ENCODE results near the gene FOLR3.
"Not testable (repeated sequence)": the region's sequence is repeated elsewhere in the genome, so short reads cannot be mapped to it uniquely, and the experiment has no call there.

The FOLR3 gene

GRCh38 chr11:72160319-72160718 is 24.8 kb downstream of the FOLR3 start:
- Mint-ChIP-seq H3K9me3 (peaks cover 4% of the 10 kb centered on the region), H3K36me3 (ENCODE audit: low read depth) (no peaks in the 10 kb centered on the region), H3K4me3 (no peak overlapping the region), H3K27me3 (ENCODE audit: low read depth) (peaks cover 9% of the 10 kb centered on the region), H3K4me1 (no peaks in the 10 kb centered on the region), H3K27ac (no peak overlapping the region)
- no peak for TF ChIP-seq CTCF (IDR thresholded peaks at IDR 0.05; ENCODE audit: unreplicated experiment in 3 of 3)

- Mint-ChIP-seq H3K27me3 (ENCODE audit: low read depth) (peaks cover 9% of the 10 kb centered on the region), H3K27ac (no peak overlapping the region), H3K4me1 (no peaks in the 10 kb centered on the region), H3K36me3 (ENCODE audit: low read depth) (no peaks in the 10 kb centered on the region), H3K4me3 (no peak overlapping the region), H3K9me3 (peaks cover 4% of the 10 kb centered on the region)
- no peak for TF ChIP-seq CTCF (IDR thresholded peaks at IDR 0.05; ENCODE audit: unreplicated experiment in 3 of 3)
These were observed 27.5 kb downstream of the FOLR3 start for GRCh38 chr11:72162891-72163492.

- H3K4me1 Mint-ChIP-seq; H3K4me3 Mint-ChIP-seq; H3K27me3 Mint-ChIP-seq (ENCODE audit: low read depth); H3K9me3 Mint-ChIP-seq; H3K36me3 Mint-ChIP-seq (ENCODE audit: low read depth): not testable (repeated sequence)
- peak overlapping the region in 2 of 3 experiments; percentile 77 to 78 for H3K27ac Mint-ChIP-seq
These were observed 28.7 kb downstream of the FOLR3 start for GRCh38 chr11:72164187-72164586.

GRCh38 chr11:72169046-72169555 is 33.6 kb downstream of the FOLR3 start:
- H3K4me3 Mint-ChIP-seq; H3K9me3 Mint-ChIP-seq; H3K4me1 Mint-ChIP-seq; H3K27me3 Mint-ChIP-seq (ENCODE audit: low read depth); H3K36me3 Mint-ChIP-seq (ENCODE audit: low read depth); H3K27ac Mint-ChIP-seq: not testable (repeated sequence)

- not testable (repeated sequence) for H3K27ac Mint-ChIP-seq; H3K4me1 Mint-ChIP-seq; H3K9me3 Mint-ChIP-seq; H3K27me3 Mint-ChIP-seq (ENCODE audit: low read depth); H3K4me3 Mint-ChIP-seq; H3K36me3 Mint-ChIP-seq (ENCODE audit: low read depth)
These were observed 34.2 kb downstream of the FOLR3 start for GRCh38 chr11:72169754-72170153.

- not testable (repeated sequence) for H3K36me3 Mint-ChIP-seq (ENCODE audit: low read depth); H3K27ac Mint-ChIP-seq; H3K9me3 Mint-ChIP-seq; H3K4me1 Mint-ChIP-seq; H3K4me3 Mint-ChIP-seq; H3K27me3 Mint-ChIP-seq (ENCODE audit: low read depth)
These were observed 36.5 kb downstream of the FOLR3 start for GRCh38 chr11:72172043-72172442.

GRCh38 chr11:72173291-72173690 is 37.8 kb downstream of the FOLR3 start:
- TF ChIP-seq CTCF (IDR thresholded peaks at IDR 0.05; ENCODE audit: unreplicated experiment in 3 of 3) = no peak
- no peaks in the 10 kb centered on the region for H3K4me1 Mint-ChIP-seq
- H3K9me3 Mint-ChIP-seq = no peaks in the 10 kb centered on the region
- H3K4me3 Mint-ChIP-seq = no peak overlapping the region
- H3K27ac Mint-ChIP-seq = no peak overlapping the region
- no peaks in the 10 kb centered on the region for H3K36me3 Mint-ChIP-seq (ENCODE audit: low read depth)
- H3K27me3 Mint-ChIP-seq (ENCODE audit: low read depth) = peaks cover 9% of the 10 kb centered on the region

- H3K9me3 Mint-ChIP-seq = no peaks in the 10 kb centered on the region
These were observed 39.0 kb downstream of the FOLR3 start for GRCh38 chr11:72174302-72175070.

More at GRCh38 chr11:72174302-72175070, 39.0 kb downstream of the FOLR3 start:
- Mint-ChIP-seq H3K36me3 (ENCODE audit: low read depth) (no peaks in the 10 kb centered on the region), H3K27me3 (ENCODE audit: low read depth) (peaks cover 9% of the 10 kb centered on the region), H3K4me1 (no peaks in the 10 kb centered on the region), H3K27ac (peak overlapping the region in 1 of 3 experiments; percentile 25), H3K4me3 (no peak overlapping the region)
- no peak for TF ChIP-seq CTCF (IDR thresholded peaks at IDR 0.05; ENCODE audit: unreplicated experiment in 3 of 3)

Data from nephron (organoid).